ENCODE results near the gene SLC35F1.

The SLC35F1 gene

DNA sequence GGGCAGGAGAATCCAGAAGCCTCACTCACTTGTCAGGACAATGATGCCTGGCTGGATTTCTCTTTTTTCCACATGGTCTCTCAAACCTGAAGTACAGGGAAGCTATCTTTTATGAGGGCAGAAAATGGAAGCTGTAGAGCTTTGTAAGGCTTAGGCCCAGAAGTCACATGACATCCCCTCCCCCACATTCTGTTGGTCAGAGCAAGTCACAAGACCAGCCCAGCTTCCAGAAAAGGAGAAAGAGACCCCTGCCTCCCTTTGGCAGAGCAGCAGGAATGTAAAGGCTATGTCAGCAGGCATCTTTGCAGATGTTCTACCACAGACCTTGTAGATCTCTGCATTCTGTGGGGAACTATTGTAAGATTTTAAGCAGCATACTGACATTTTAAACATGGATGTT is 245.5 kb downstream of the SLC35F1 start:
- TF ChIP-seq CEBPB (IDR thresholded peaks at IDR 0.05) (no peak), FOXM1 (IDR thresholded peaks at IDR 0.05; ENCODE audit: borderline replicate concordance, low read depth) (no peak), CREB1 (IDR thresholded peaks at IDR 0.05; ENCODE audit: low read depth) (no peak), TEAD4 (IDR thresholded peaks at IDR 0.05) (no peak), RAD21 (IDR thresholded peaks at IDR 0.05; ENCODE audit: low read depth) (no peak), NFIC (IDR thresholded peaks at IDR 0.05) (no peak), EP300 (IDR thresholded peaks at IDR 0.05; ENCODE audit: borderline replicate concordance) (no peak)
- TF ChIP-seq, protein P1, sequence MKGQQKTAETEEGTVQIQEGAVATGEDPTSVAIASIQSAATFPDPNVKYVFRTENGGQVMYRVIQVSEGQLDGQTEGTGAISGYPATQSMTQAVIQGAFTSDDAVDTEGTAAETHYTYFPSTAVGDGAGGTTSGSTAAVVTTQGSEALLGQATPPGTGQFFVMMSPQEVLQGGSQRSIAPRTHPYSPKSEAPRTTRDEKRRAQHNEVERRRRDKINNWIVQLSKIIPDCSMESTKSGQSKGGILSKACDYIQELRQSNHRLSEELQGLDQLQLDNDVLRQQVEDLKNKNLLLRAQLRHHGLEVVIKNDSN (IDR thresholded peaks at IDR 0.05): no peak
- TF ChIP-seq, protein P2, sequence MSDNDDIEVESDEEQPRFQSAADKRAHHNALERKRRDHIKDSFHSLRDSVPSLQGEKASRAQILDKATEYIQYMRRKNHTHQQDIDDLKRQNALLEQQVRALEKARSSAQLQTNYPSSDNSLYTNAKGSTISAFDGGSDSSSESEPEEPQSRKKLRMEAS (IDR thresholded peaks at IDR 0.05): no peak
- TF ChIP-seq, protein P3, sequence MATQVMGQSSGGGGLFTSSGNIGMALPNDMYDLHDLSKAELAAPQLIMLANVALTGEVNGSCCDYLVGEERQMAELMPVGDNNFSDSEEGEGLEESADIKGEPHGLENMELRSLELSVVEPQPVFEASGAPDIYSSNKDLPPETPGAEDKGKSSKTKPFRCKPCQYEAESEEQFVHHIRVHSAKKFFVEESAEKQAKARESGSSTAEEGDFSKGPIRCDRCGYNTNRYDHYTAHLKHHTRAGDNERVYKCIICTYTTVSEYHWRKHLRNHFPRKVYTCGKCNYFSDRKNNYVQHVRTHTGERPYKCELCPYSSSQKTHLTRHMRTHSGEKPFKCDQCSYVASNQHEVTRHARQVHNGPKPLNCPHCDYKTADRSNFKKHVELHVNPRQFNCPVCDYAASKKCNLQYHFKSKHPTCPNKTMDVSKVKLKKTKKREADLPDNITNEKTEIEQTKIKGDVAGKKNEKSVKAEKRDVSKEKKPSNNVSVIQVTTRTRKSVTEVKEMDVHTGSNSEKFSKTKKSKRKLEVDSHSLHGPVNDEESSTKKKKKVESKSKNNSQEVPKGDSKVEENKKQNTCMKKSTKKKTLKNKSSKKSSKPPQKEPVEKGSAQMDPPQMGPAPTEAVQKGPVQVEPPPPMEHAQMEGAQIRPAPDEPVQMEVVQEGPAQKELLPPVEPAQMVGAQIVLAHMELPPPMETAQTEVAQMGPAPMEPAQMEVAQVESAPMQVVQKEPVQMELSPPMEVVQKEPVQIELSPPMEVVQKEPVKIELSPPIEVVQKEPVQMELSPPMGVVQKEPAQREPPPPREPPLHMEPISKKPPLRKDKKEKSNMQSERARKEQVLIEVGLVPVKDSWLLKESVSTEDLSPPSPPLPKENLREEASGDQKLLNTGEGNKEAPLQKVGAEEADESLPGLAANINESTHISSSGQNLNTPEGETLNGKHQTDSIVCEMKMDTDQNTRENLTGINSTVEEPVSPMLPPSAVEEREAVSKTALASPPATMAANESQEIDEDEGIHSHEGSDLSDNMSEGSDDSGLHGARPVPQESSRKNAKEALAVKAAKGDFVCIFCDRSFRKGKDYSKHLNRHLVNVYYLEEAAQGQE (IDR thresholded peaks at IDR 0.05; ENCODE audit: low read depth): no peak

DNA sequence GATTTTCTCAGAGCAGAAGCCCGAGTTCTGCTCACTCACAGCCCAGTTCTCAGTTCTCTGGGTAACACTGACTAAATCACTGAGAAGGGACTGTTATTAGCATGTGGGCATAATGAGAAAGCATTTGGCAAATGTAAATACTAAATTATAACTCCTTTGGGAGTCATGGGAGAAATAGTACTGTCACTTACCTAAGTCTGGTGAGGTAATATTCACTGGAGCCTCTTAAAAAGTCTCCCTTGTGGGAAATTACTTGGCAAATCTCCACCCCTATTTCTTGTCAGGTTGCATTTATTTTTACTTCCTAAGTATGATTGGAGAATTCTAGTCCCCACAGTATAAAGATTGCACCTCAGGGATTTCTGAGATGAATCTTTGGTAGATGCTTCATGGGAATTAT is 254.3 kb downstream of the SLC35F1 start:
- no peak for TF ChIP-seq CREB1 (IDR thresholded peaks at IDR 0.05; ENCODE audit: low read depth)
- TF ChIP-seq RAD21 (IDR thresholded peaks at IDR 0.05; ENCODE audit: low read depth): no peak
- no peak for TF ChIP-seq YY1 (IDR thresholded peaks at IDR 0.05; ENCODE audit: low read depth)
- TF ChIP-seq, protein P2 (IDR thresholded peaks at IDR 0.05): no peak
- no peak for TF ChIP-seq TAF1 (IDR thresholded peaks at IDR 0.05; ENCODE audit: low read depth)
- no peak for TF ChIP-seq EP300 (IDR thresholded peaks at IDR 0.05; ENCODE audit: borderline replicate concordance)
- TF ChIP-seq NFIC (IDR thresholded peaks at IDR 0.05): no peak
- TF ChIP-seq, protein P3 (IDR thresholded peaks at IDR 0.05; ENCODE audit: low read depth): no peak
- no peak for TF ChIP-seq EGR1 (IDR thresholded peaks at IDR 0.05)
- TF ChIP-seq, protein P1 (IDR thresholded peaks at IDR 0.05): no peak
- no peak for TF ChIP-seq FOXM1 (IDR thresholded peaks at IDR 0.05; ENCODE audit: borderline replicate concordance, low read depth)
- no peak for TF ChIP-seq ZBTB7A (IDR thresholded peaks at IDR 0.05; ENCODE audit: low read depth)
- no peak for TF ChIP-seq CEBPB (IDR thresholded peaks at IDR 0.05)
- no peak for TF ChIP-seq TCF12 (IDR thresholded peaks at IDR 0.05; ENCODE audit: low read depth)
- no peak for TF ChIP-seq TEAD4 (IDR thresholded peaks at IDR 0.05)

DNA sequence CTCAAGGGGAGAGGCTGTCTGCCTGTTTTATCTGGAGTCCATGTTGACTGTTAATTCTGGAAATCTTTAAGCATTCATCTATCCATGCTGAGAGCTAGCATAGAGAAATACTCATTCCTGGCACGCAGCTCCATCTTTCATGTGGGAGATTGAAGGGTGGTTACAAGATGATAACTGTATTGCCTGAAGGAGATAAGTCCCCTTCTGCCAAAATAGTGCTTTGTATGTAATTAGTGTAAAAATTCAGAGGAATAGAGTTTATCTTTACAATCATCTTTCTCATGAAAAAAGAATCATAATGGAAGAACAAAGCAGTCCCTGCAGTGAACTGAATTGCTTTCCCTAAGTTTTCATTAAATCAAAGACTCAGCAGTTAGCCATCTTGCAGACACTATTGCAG is 256.5 kb downstream of the SLC35F1 start:
- TF ChIP-seq EGR1 (IDR thresholded peaks at IDR 0.05): no peak
- TF ChIP-seq TEAD4 (IDR thresholded peaks at IDR 0.05): no peak
- no peak for TF ChIP-seq YY1 (IDR thresholded peaks at IDR 0.05; ENCODE audit: low read depth)
- TF ChIP-seq EP300 (IDR thresholded peaks at IDR 0.05; ENCODE audit: borderline replicate concordance): no peak
- TF ChIP-seq RAD21 (IDR thresholded peaks at IDR 0.05; ENCODE audit: low read depth): no peak
- TF ChIP-seq NFIC (IDR thresholded peaks at IDR 0.05): no peak
- no peak for TF ChIP-seq CEBPB (IDR thresholded peaks at IDR 0.05)
- TF ChIP-seq ZBTB7A (IDR thresholded peaks at IDR 0.05; ENCODE audit: low read depth): no peak
- TF ChIP-seq, protein P3 (IDR thresholded peaks at IDR 0.05; ENCODE audit: low read depth): no peak
- TF ChIP-seq, protein P2 (IDR thresholded peaks at IDR 0.05): no peak
- no peak for TF ChIP-seq CREB1 (IDR thresholded peaks at IDR 0.05; ENCODE audit: low read depth)
- TF ChIP-seq TCF12 (IDR thresholded peaks at IDR 0.05; ENCODE audit: low read depth): no peak
- no peak for TF ChIP-seq FOXM1 (IDR thresholded peaks at IDR 0.05; ENCODE audit: borderline replicate concordance, low read depth)
- TF ChIP-seq, protein P1 (IDR thresholded peaks at IDR 0.05): no peak
- TF ChIP-seq TAF1 (IDR thresholded peaks at IDR 0.05; ENCODE audit: low read depth): no peak

DNA sequence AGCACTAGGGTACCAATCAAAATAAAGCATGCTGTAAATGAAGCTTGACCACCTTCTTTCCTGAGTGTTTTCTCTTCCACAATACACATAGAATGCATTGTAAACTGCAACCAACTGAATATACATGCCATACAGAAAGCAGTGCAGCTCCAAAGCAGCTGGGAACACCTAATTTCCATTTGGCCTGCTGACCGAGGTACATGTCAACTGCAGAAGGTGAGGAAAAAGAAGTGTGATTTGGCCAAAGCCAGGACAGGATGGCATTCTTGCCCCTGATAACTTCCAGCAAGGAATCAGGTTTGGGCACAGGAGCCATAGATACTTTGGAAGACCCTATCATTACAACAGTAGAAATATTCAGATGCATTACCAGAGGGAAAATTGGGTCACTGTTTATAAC is 258.4 kb downstream of the SLC35F1 start:
- no peak for TF ChIP-seq ZBTB7A (IDR thresholded peaks at IDR 0.05; ENCODE audit: low read depth)
- no peak for TF ChIP-seq CREB1 (IDR thresholded peaks at IDR 0.05; ENCODE audit: low read depth)
- no peak for TF ChIP-seq TEAD4 (IDR thresholded peaks at IDR 0.05)
- TF ChIP-seq TCF12 (IDR thresholded peaks at IDR 0.05; ENCODE audit: low read depth): no peak
- TF ChIP-seq NFIC (IDR thresholded peaks at IDR 0.05): no peak

Data from Ishikawa (cell line).